ENCODE data around the gene CDCA7L.

DNA sequence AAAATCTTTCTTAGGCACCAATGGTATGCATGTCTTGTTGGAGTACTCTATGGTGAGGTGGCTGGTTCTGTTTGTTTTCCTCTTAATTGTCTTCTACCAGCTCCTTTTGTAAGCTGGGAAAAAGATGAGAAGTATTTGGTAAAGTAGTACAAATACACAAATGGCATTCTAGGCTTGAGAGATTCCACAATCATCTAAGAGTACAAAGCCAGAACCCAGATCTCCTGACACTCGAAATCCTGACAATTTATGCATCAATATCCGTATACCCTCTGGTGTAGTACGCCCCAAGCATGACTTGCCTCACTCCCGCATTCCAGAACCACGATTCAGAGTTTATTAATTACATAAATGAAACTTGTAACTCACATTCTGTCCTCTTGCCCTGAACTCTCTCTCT lies 43.5 kb downstream of the CDCA7L start:
- no peak for TF ChIP-seq CEBPB (IDR thresholded peaks at IDR 0.05)
- no peak for TF ChIP-seq RAD21 (IDR thresholded peaks at IDR 0.05; ENCODE audit: low read depth)
- TF ChIP-seq, protein P1, sequence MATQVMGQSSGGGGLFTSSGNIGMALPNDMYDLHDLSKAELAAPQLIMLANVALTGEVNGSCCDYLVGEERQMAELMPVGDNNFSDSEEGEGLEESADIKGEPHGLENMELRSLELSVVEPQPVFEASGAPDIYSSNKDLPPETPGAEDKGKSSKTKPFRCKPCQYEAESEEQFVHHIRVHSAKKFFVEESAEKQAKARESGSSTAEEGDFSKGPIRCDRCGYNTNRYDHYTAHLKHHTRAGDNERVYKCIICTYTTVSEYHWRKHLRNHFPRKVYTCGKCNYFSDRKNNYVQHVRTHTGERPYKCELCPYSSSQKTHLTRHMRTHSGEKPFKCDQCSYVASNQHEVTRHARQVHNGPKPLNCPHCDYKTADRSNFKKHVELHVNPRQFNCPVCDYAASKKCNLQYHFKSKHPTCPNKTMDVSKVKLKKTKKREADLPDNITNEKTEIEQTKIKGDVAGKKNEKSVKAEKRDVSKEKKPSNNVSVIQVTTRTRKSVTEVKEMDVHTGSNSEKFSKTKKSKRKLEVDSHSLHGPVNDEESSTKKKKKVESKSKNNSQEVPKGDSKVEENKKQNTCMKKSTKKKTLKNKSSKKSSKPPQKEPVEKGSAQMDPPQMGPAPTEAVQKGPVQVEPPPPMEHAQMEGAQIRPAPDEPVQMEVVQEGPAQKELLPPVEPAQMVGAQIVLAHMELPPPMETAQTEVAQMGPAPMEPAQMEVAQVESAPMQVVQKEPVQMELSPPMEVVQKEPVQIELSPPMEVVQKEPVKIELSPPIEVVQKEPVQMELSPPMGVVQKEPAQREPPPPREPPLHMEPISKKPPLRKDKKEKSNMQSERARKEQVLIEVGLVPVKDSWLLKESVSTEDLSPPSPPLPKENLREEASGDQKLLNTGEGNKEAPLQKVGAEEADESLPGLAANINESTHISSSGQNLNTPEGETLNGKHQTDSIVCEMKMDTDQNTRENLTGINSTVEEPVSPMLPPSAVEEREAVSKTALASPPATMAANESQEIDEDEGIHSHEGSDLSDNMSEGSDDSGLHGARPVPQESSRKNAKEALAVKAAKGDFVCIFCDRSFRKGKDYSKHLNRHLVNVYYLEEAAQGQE (IDR thresholded peaks at IDR 0.05; ENCODE audit: low read depth), result no peak
- TF ChIP-seq, protein P2, sequence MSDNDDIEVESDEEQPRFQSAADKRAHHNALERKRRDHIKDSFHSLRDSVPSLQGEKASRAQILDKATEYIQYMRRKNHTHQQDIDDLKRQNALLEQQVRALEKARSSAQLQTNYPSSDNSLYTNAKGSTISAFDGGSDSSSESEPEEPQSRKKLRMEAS (IDR thresholded peaks at IDR 0.05), result no peak
- no peak for TF ChIP-seq EGR1 (IDR thresholded peaks at IDR 0.05)
- no peak for TF ChIP-seq FOXM1 (IDR thresholded peaks at IDR 0.05; ENCODE audit: borderline replicate concordance, low read depth)
- TF ChIP-seq, protein P3, sequence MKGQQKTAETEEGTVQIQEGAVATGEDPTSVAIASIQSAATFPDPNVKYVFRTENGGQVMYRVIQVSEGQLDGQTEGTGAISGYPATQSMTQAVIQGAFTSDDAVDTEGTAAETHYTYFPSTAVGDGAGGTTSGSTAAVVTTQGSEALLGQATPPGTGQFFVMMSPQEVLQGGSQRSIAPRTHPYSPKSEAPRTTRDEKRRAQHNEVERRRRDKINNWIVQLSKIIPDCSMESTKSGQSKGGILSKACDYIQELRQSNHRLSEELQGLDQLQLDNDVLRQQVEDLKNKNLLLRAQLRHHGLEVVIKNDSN (IDR thresholded peaks at IDR 0.05), result no peak
- no peak for TF ChIP-seq EP300 (IDR thresholded peaks at IDR 0.05; ENCODE audit: borderline replicate concordance)
- no peak for TF ChIP-seq TAF1 (IDR thresholded peaks at IDR 0.05; ENCODE audit: low read depth)
- no peak for TF ChIP-seq CREB1 (IDR thresholded peaks at IDR 0.05; ENCODE audit: low read depth)
- TF ChIP-seq YY1 (IDR thresholded peaks at IDR 0.05; ENCODE audit: low read depth), result no peak

Measured in Ishikawa (cell line).